CD4-positive, alpha-beta T cell (primary cell): Measurements from ENCODE around the gene STIM2. TPM values are rescaled to one million over a fixed set of nuclear protein-coding genes. Genes with fewer than 3 reads are reported as not detected.

Source experiments
- ATAC-seq: fragments of 200-7000 bp; cut with Tn5 transposase; one replicate; pipeline ENCODE4 v1.10.0; 2022; ENCODE audit warnings: mild to moderate bottlenecking; ENCODE audit not compliant: poor library complexity
- CTCF ChIA-PET: fragments of 350-600 bp; sonication (Branson Sonifier 250); formaldehyde crosslinking; loops from one replicate; lab custom pipeline; 2021; ENCODE audit warnings: antibody characterized with exemption, inconsistent platforms; lab: Charles Lee
- POLR2A ChIA-PET: fragments of 350-600 bp; sonication (Branson Sonifier 250); formaldehyde crosslinking; loops from one replicate; lab custom pipeline; 2021; ENCODE audit warnings: antibody characterized with exemption, inconsistent platforms; lab: Charles Lee
- DNase-seq, 14 experiments: peaks; one replicate each; pipeline ENCODE4 v3.0.0-alpha.2; 2013 to 2020; ENCODE audit warnings: mixed read lengths in 2 of 14
- H3K27ac ChIP-seq, 2 donors: one replicate each; pipeline versions ENCODE4 v1.5.1 to v1.7.0; 2013; ENCODE audit warnings: low read length in 2 of 2, low read depth in 1 of 2, mild to moderate bottlenecking in 1 of 2
- H3K27me3 ChIP-seq, 2 experiments: 1 replicate in 1 of 2; 2 replicates in 1 of 2; pipeline versions ENCODE4 v1.6.1 to v1.7.0; 2013; ENCODE audit warnings: low read length in 2 of 2, control low read depth in 1 of 2, mild to moderate bottlenecking in 1 of 2, moderate library complexity in 1 of 2; ENCODE audit not compliant: insufficient read depth in 2 of 2, control insufficient read depth in 1 of 2
- H3K36me3 ChIP-seq: one replicate; pipeline ENCODE4 v1.6.1; 2013; ENCODE audit warnings: low read length, control low read depth; ENCODE audit not compliant: insufficient read depth
- H3K4me1 ChIP-seq: one replicate; pipeline ENCODE4 v1.6.1; 2013; ENCODE audit warnings: low read length, control low read depth; ENCODE audit not compliant: insufficient read depth
- H3K4me3 ChIP-seq: one replicate; pipeline ENCODE4 v1.5.1; 2013; ENCODE audit warnings: mild to moderate bottlenecking, low read length, moderate library complexity
- H3K9me3 ChIP-seq, 2 experiments: 1 replicate in 1 of 2; 2 replicates in 1 of 2; pipeline versions ENCODE4 v1.6.1 to v1.7.0; 2013; ENCODE audit warnings: low read length in 2 of 2, mild to moderate bottlenecking in 2 of 2, control low read depth in 1 of 2, moderate library complexity in 1 of 2; ENCODE audit not compliant: control insufficient read depth in 1 of 2, insufficient read depth in 1 of 2
- H3K27ac Mint-ChIP-seq: one replicate; pipeline ENCODE4 v1.8.0; 2020; ENCODE audit warnings: mixed read lengths
- H3K27me3 Mint-ChIP-seq: one replicate; pipeline ENCODE4 v1.8.0; 2021; ENCODE audit warnings: mixed read lengths
- H3K36me3 Mint-ChIP-seq: one replicate; pipeline ENCODE4 v1.8.0; 2021; ENCODE audit warnings: low read depth, mixed read lengths
- H3K4me1 Mint-ChIP-seq: one replicate; pipeline ENCODE4 v1.8.0; 2021; ENCODE audit warnings: low read depth, mixed read lengths
- H3K4me3 Mint-ChIP-seq: one replicate; pipeline ENCODE4 v1.8.0; 2020; ENCODE audit warnings: mild to moderate bottlenecking, mixed read lengths
- H3K9me3 Mint-ChIP-seq: one replicate; pipeline ENCODE4 v1.8.0; 2020; ENCODE audit warnings: mixed read lengths
- intact Hi-C, 2 experiments: fragments of 100-400 bp; cut with DNase I in 1 of 2; cut with micrococcal nuclease in 1 of 2; formaldehyde crosslinking; loops; one replicate each; pipeline versions ENCODE4 v1.15.1 to v1.9.0; 2023 to 2025; cut with DNase I, micrococcal nuclease
- total RNA-seq, 174 experiments: library from RNA in 2 of 174; stranded (reverse) in 2 of 174; gene quantifications; one replicate each; pipeline ENCODE4 v1.2.3 and lab custom pipeline; 2021 to 2026
- TF ChIP-seq, protein P1 (sequence below): fragments of 200-600 bp; IDR thresholded peaks from one replicate; pipeline ENCODE4 v1.8.0; 2022; ENCODE audit warnings: antibody characterized with exemption, mild to moderate bottlenecking

STIM2 gene
- total RNA-seq, 2 experiments from 2014 or later: 53.7 to 54.9 TPM

DNA sequence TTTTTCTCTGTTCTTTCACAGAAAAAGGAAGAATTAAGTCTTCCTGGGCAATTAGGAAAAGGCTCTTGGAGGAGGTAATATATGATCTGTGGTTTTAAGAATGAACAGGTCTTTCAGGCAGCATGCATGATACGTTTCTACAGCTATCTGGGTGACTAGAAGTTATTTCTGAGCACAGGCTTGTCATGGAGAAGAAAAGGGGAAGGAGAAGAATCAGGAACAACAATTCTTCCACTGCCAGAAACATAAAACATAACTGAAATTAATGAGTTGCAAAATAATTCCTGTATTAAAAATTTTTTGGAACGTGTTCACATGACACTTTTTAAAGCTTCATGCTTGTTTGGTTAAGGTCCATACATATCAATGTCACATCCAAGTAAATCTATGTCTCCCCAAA, 17.7 kb upstream of the STIM2 start:
- no peak overlapping the region for H3K4me3 Mint-ChIP-seq
- H3K27me3 ChIP-seq: no peaks in the 10 kb centered on the region
- CTCF ChIA-PET: interaction anchor here (1.5 kb wide), 1 partner anchor 11 kb away, joined by 3 read pairs; no protein-coding TSS in a partner anchor

DNA sequence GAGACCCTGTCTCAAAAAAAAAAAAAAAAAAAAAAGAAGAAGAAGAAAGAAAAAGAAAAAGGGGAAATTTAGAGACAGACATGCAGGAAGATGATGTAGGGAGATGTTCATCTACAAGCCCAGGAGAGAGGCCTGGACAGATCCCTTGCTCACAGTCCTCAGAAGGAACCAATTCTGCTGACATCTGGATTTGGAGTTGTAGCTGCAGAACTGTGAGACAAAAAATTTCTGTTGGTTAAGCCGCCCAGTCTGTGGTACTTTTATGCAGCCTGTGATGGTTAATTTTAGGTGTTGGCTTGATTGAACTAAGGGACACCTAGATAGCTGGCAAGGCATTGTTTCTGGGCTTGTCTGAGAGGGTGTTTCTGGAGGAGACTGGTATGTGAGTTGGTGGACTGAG, 10.1 kb upstream of the STIM2 start:
- Histone ChIP-seq H3K27ac (no peak overlapping the region), H3K9me3 (no peaks in the 10 kb centered on the region), H3K27me3 (no peaks in the 10 kb centered on the region), H3K4me3 (no peak overlapping the region), H3K36me3 (no peaks in the 10 kb centered on the region), H3K4me1 (no peaks in the 10 kb centered on the region)
- DNase-seq (no peak), ATAC-seq (no peak)
- CTCF ChIA-PET: no interaction called here
- H3K27me3 Mint-ChIP-seq: no peaks in the 10 kb centered on the region
- no peaks in the 10 kb centered on the region for H3K9me3 Mint-ChIP-seq
- POLR2A ChIA-PET: interaction anchor here (1.1 kb wide), 1 partner anchor 10 kb away, joined by 3 read pairs; the partner anchor contains the start of gene STIM2
- H3K27ac Mint-ChIP-seq: no peak overlapping the region
- H3K4me3 Mint-ChIP-seq: no peak overlapping the region
- H3K36me3 Mint-ChIP-seq: no peaks in the 10 kb centered on the region
- TF ChIP-seq, protein P1, sequence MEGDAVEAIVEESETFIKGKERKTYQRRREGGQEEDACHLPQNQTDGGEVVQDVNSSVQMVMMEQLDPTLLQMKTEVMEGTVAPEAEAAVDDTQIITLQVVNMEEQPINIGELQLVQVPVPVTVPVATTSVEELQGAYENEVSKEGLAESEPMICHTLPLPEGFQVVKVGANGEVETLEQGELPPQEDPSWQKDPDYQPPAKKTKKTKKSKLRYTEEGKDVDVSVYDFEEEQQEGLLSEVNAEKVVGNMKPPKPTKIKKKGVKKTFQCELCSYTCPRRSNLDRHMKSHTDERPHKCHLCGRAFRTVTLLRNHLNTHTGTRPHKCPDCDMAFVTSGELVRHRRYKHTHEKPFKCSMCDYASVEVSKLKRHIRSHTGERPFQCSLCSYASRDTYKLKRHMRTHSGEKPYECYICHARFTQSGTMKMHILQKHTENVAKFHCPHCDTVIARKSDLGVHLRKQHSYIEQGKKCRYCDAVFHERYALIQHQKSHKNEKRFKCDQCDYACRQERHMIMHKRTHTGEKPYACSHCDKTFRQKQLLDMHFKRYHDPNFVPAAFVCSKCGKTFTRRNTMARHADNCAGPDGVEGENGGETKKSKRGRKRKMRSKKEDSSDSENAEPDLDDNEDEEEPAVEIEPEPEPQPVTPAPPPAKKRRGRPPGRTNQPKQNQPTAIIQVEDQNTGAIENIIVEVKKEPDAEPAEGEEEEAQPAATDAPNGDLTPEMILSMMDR: no peak
- no peaks in the 10 kb centered on the region for H3K4me1 Mint-ChIP-seq
- intact Hi-C loops: no loop called here

More for the DNA sequence above, 17.7 kb upstream of the STIM2 start:
- POLR2A ChIA-PET: no interaction called here
- no peak for ATAC-seq
- Mint-ChIP-seq H3K27ac (no peak overlapping the region), H3K36me3 (no peaks in the 10 kb centered on the region), H3K9me3 (no peaks in the 10 kb centered on the region), H3K27me3 (no peaks in the 10 kb centered on the region), H3K4me1 (peaks cover 11% of the 10 kb centered on the region)
- Histone ChIP-seq H3K4me1 (no peaks in the 10 kb centered on the region), H3K9me3 (no peaks in the 10 kb centered on the region), H3K4me3 (no peak overlapping the region), H3K36me3 (no peaks in the 10 kb centered on the region), H3K27ac (no peak overlapping the region)
- no peak for DNase-seq
- TF ChIP-seq, protein P1: no peak
- intact Hi-C loops: no loop called here

DNA sequence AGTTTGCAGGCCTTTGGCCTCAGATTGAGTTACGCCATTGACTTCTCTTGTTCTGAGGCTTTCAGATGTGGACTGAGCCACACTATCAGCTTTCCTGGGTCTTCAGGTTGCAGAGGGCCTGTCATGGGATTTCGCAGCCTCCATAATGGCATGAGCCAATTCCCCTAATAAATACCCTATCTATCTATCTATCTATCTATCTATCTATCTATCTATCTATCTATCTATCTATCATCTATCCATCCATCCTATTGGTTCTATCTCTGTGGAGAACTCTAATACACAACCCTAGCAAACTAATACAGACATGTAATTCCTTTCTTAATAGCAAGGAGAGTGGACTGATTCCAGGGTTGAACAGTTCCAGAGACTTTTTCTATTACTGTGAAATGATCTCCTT, 9.5 kb upstream of the STIM2 start:
- DNase-seq (no peak), ATAC-seq (no peak)
- Mint-ChIP-seq H3K4me3 (no peak overlapping the region), H3K36me3 (no peaks in the 10 kb centered on the region), H3K9me3 (no peaks in the 10 kb centered on the region), H3K27me3 (no peaks in the 10 kb centered on the region), H3K27ac (no peak overlapping the region), H3K4me1 (no peaks in the 10 kb centered on the region)
- Histone ChIP-seq H3K27ac (no peak overlapping the region), H3K4me3 (no peak overlapping the region), H3K36me3 (no peaks in the 10 kb centered on the region), H3K4me1 (no peaks in the 10 kb centered on the region), H3K27me3 (no peaks in the 10 kb centered on the region), H3K9me3 (no peaks in the 10 kb centered on the region)
- CTCF ChIA-PET: no interaction called here
- intact Hi-C loops: no loop called here
- POLR2A ChIA-PET: interaction anchor here (1.1 kb wide), 1 partner anchor 9 kb away, joined by 3 read pairs; the partner anchor contains the start of gene STIM2
- TF ChIP-seq, protein P1: no peak
